A673 (cell line): ENCODE measurements around the gene KAZN.

ENCODE experiments used
- EZH2 ChIP-seq: fragments of 200-600 bp; sonication (generic); IDR thresholded peaks from 2 replicates; pipeline ENCODE4 v1.6.1; 2017; ENCODE audit warnings: borderline replicate concordance, low read depth, mild to moderate bottlenecking, mixed read lengths, antibody characterized with exemption, low read length; ENCODE audit not compliant: poor library complexity, severe bottlenecking
- TF ChIP-seq, protein P1 (sequence below): fragments of 300-800, 200-600 bp; sonication (generic); conservative IDR thresholded peaks from 2 replicates; pipeline ENCODE4 v1.5.1; 2017; ENCODE audit warnings: low read depth, mild to moderate bottlenecking, antibody characterized with exemption, low read length, moderate library complexity, mixed read lengths

DNA sequence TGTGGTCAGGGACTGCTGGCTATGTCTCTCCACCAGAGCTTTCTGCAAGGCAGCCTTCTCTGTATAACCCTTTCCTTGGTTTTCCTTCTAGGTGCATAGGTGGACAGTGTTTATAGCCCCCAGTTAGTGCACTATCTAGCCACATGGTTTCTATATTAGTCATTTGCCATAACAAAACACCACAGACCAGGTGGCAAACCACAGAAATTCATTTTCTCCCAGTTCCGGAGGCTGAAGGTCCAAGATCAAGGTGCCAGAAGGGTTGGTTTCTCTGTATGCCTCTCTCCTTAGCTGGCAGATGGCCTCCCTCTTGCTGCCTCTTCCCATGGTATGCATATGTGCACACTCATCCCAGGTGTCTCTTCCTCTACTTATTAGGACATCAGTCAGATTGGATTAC lies 106.4 kb downstream of the KAZN start:
- no peak for TF ChIP-seq EZH2
- TF ChIP-seq, protein P1, sequence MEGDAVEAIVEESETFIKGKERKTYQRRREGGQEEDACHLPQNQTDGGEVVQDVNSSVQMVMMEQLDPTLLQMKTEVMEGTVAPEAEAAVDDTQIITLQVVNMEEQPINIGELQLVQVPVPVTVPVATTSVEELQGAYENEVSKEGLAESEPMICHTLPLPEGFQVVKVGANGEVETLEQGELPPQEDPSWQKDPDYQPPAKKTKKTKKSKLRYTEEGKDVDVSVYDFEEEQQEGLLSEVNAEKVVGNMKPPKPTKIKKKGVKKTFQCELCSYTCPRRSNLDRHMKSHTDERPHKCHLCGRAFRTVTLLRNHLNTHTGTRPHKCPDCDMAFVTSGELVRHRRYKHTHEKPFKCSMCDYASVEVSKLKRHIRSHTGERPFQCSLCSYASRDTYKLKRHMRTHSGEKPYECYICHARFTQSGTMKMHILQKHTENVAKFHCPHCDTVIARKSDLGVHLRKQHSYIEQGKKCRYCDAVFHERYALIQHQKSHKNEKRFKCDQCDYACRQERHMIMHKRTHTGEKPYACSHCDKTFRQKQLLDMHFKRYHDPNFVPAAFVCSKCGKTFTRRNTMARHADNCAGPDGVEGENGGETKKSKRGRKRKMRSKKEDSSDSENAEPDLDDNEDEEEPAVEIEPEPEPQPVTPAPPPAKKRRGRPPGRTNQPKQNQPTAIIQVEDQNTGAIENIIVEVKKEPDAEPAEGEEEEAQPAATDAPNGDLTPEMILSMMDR = no peak
